Endodermal cell (in vitro differentiated cells): ENCODE measurements around the gene GPS2. TPM values are rescaled to one million over a fixed set of nuclear protein-coding genes. Genes with fewer than 3 reads are reported as not detected.

Source experiments
- DNase-seq: peaks from one replicate; pipeline ENCODE4 v3.0.0-alpha.2; 2017
- H3K27ac ChIP-seq: 2 replicates; pipeline ENCODE4 v1.5.1; 2013; ENCODE audit warnings: mild to moderate bottlenecking, low read depth, low read length, moderate library complexity
- H3K27me3 ChIP-seq: 2 replicates; pipeline ENCODE4 v1.6.1; 2013; ENCODE audit warnings: mild to moderate bottlenecking, low read length, moderate library complexity; ENCODE audit not compliant: insufficient read depth, control insufficient read depth, poor library complexity, severe bottlenecking
- H3K36me3 ChIP-seq: 2 replicates; pipeline ENCODE4 v1.7.0; 2013; ENCODE audit warnings: mild to moderate bottlenecking, low read length, moderate library complexity; ENCODE audit not compliant: control insufficient read depth, insufficient read depth
- H3K4me1 ChIP-seq: one replicate; pipeline ENCODE4 v1.7.0; 2013; ENCODE audit warnings: low read length; ENCODE audit not compliant: control insufficient read depth, insufficient read depth
- H3K4me3 ChIP-seq: 2 replicates; pipeline ENCODE4 v1.5.1; 2013; ENCODE audit warnings: mild to moderate bottlenecking, low read length, moderate library complexity
- H3K9ac ChIP-seq: 2 replicates; pipeline ENCODE4 v1.6.1; 2013; ENCODE audit warnings: mild to moderate bottlenecking, low read length, moderate library complexity; ENCODE audit not compliant: poor library complexity, severe bottlenecking; ENCODE audit errors: extremely low read depth
- H3K9me3 ChIP-seq: 2 replicates; pipeline ENCODE4 v1.6.1; 2013; ENCODE audit warnings: mild to moderate bottlenecking, low read length, moderate library complexity; ENCODE audit not compliant: control insufficient read depth
- H3K27ac Mint-ChIP-seq: 2 replicates; pipeline ENCODE4 v1.8.0; 2020; ENCODE audit warnings: mixed read lengths
- H3K27me3 Mint-ChIP-seq: 2 replicates; pipeline ENCODE4 v1.8.0; 2021; ENCODE audit warnings: mild to moderate bottlenecking, mixed read lengths; ENCODE audit not compliant: insufficient read depth
- H3K36me3 Mint-ChIP-seq: 2 replicates; pipeline ENCODE4 v1.8.0; 2020; ENCODE audit warnings: low read depth, mixed read lengths
- H3K4me1 Mint-ChIP-seq: 2 replicates; pipeline ENCODE4 v1.8.0; 2020; ENCODE audit warnings: mixed read lengths
- H3K4me3 Mint-ChIP-seq: 2 replicates; pipeline ENCODE4 v1.8.0; 2020; ENCODE audit warnings: mild to moderate bottlenecking, moderate library complexity, mixed read lengths
- H3K9me3 Mint-ChIP-seq: 2 replicates; pipeline ENCODE4 v1.8.0; 2020; ENCODE audit warnings: mild to moderate bottlenecking, mixed read lengths
- WGBS, 2 experiments: methylation state at CpG; one replicate each; pipeline versions ENCODE4 v1.1.5 to v1.1.7; 2013; ENCODE audit warnings: missing lambda C conversion rate in 2 of 2, mixed read lengths in 1 of 2; ENCODE audit not compliant: insufficient coverage in 1 of 2, insufficient read length in 1 of 2; 5-methylcytosine and 5-hydroxymethylcytosine counted together
- total RNA-seq, 2 donors: library from RNA; stranded (reverse); fragmentation: NEBNext Ultra II Directional in 1 of 2; extraction: Animal tissue kit (Norgen Biotek cat#: 25700) in 1 of 2; gene quantifications; 2 replicates in 1 of 2; 3 replicates in 1 of 2; pipeline ENCODE4 v1.2.1, GENCODE V29; 2021
- TF ChIP-seq, protein P1 (sequence below): fragments of 200-600 bp; sonication (generic); conservative IDR thresholded peaks from 2 replicates; pipeline ENCODE4 v1.5.0; 2021; ENCODE audit warnings: antibody characterized with exemption, mild to moderate bottlenecking

The GPS2 gene
- total RNA-seq, 2 donors from 2014 or later, result 43.6 to 47.2 TPM

DNA sequence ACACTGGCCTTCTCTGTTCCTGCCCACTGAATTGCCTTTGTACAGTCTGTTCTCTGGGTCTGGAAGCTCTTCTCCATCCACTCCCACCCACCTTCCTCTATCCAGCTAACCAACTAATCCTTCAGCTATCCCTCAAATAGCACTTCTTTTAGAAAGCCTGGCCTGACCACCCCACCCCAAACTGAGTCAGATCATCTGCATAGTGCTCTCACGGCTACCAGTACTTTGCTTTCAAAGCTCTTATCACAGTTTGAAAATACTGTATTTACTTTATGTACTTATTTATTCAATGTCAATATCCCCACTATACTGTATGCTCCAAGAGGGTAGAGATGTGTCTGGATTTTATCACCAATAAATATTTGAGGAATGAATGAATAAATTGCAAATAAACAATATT is 48.4 kb downstream of the GPS2 start:
- H3K27me3 ChIP-seq, result peaks cover 20% of the 10 kb centered on the region
- peaks cover 12% of the 10 kb centered on the region for H3K4me1 Mint-ChIP-seq
- peaks cover 2% of the 10 kb centered on the region for H3K36me3 Mint-ChIP-seq
- no peaks in the 10 kb centered on the region for H3K9me3 ChIP-seq
- no peak overlapping the region for H3K27ac Mint-ChIP-seq
- H3K36me3 ChIP-seq, result no peaks in the 10 kb centered on the region
- H3K9me3 Mint-ChIP-seq, result no peaks in the 10 kb centered on the region
- no peak overlapping the region for H3K4me3 ChIP-seq
- DNase-seq, result no peak
- H3K4me3 Mint-ChIP-seq, result no peak overlapping the region
- H3K9ac ChIP-seq, result no peak overlapping the region
- H3K27me3 Mint-ChIP-seq, result no peaks in the 10 kb centered on the region
- TF ChIP-seq, protein P1, sequence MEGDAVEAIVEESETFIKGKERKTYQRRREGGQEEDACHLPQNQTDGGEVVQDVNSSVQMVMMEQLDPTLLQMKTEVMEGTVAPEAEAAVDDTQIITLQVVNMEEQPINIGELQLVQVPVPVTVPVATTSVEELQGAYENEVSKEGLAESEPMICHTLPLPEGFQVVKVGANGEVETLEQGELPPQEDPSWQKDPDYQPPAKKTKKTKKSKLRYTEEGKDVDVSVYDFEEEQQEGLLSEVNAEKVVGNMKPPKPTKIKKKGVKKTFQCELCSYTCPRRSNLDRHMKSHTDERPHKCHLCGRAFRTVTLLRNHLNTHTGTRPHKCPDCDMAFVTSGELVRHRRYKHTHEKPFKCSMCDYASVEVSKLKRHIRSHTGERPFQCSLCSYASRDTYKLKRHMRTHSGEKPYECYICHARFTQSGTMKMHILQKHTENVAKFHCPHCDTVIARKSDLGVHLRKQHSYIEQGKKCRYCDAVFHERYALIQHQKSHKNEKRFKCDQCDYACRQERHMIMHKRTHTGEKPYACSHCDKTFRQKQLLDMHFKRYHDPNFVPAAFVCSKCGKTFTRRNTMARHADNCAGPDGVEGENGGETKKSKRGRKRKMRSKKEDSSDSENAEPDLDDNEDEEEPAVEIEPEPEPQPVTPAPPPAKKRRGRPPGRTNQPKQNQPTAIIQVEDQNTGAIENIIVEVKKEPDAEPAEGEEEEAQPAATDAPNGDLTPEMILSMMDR, result no peak
- WGBS, 2 experiments, result 93% methylated on average over 1 of the region's 1 CpG; no CpG with 5 or more reads in 1 of the 2 experiments
- no peaks in the 10 kb centered on the region for H3K4me1 ChIP-seq
- no peak overlapping the region for H3K27ac ChIP-seq

DNA sequence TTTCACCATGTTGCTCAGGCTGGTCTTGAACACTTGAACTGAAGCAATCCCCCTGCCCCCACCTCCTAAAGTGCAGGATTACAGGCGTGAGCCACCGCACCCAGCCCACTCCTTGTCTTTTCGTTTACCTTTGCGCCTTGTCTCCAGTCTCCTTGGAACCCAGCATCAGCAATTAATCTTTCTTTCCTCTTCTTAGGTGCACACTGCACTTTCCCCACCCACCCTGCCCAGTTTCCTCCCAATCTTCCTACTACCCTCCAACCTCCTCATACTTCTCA is 51.4 kb downstream of the GPS2 start:
- Mint-ChIP-seq H3K27me3 (no peaks in the 10 kb centered on the region), H3K27ac (peak overlapping the region; percentile 95), H3K36me3 (peaks cover 10% of the 10 kb centered on the region), H3K4me3 (peak overlapping the region; percentile 98), H3K4me1 (peaks cover 12% of the 10 kb centered on the region), H3K9me3 (no peaks in the 10 kb centered on the region)
- peaks cover 36% of the 10 kb centered on the region for H3K27me3 ChIP-seq
- H3K9me3 ChIP-seq, result no peaks in the 10 kb centered on the region
- no peak for DNase-seq
- no peaks in the 10 kb centered on the region for H3K4me1 ChIP-seq
- H3K27ac ChIP-seq, result no peak overlapping the region
- H3K36me3 ChIP-seq, result peaks cover 9% of the 10 kb centered on the region
- WGBS, 2 experiments, result 67 to 70% methylated on average over 4 of the region's 4 CpGs
- H3K9ac ChIP-seq, result no peak overlapping the region
- peak overlapping the region; percentile 73 for H3K4me3 ChIP-seq
- TF ChIP-seq, protein P1, result no peak

DNA sequence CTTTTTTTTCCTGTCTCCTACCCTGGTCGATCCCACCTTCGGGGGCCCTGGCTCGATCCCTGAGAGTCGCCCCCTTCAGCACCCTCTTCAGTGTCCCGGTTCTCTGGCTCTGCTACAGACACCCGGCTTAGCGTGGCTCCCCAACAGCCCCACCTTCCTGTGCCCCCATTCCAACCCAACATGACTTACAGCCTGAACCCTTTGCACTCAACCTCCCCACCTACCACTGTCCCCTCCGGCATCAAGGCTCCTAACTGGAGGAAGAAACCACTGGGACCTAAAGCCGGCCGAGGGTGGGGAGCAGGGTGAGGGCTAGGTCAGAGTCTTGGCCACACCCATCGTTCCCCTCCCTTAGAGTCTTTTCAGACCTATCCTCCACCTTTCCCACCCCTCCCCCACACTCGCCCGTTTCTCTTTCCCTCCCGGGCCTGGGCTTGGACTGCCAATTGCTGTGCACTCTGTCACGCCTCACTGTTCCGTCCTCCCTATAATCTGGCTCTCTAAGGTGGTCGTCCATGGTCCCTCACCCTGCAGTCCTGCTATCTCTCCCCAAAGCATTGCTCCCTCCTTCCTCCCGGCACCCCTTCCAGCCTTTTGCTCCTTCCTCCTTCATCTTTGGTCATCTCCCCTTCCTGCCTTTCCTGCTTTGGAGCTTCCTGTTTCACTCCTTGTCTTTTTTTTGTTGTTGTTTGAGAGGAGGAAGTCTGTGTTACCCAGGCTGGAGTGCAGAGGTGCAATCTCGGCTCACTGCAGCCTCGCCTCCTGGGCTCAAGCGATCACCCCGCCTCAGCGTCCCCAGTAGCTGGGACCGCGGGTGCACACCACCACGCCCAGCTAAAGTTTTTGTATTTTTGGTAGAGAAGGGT is 52.0 kb downstream of the GPS2 start:
- Mint-ChIP-seq H3K27me3 (no peaks in the 10 kb centered on the region), H3K36me3 (peaks cover 14% of the 10 kb centered on the region), H3K4me1 (peaks cover 12% of the 10 kb centered on the region), H3K27ac (peak overlapping the region; percentile 95), H3K9me3 (no peaks in the 10 kb centered on the region), H3K4me3 (peak overlapping the region; percentile 98)
- Histone ChIP-seq H3K4me3 (peak overlapping the region; percentile 73), H3K4me1 (no peaks in the 10 kb centered on the region), H3K9me3 (no peaks in the 10 kb centered on the region), H3K27ac (no peak overlapping the region), H3K9ac (peak overlapping the region; percentile 4), H3K27me3 (peaks cover 36% of the 10 kb centered on the region), H3K36me3 (peaks cover 14% of the 10 kb centered on the region)
- DNase-seq, result peak; percentile 98
- TF ChIP-seq, protein P1, result no peak
- 20 to 33% methylated on average over 14 to 23 of the region's 26 CpGs for WGBS, 2 experiments

Other genes with a start within 250 kb of the GPS2 start
- not detected for gene CLEC10A, start 235.1 kb downstream of the GPS2 start, total RNA-seq
- under 1 TPM in 1 of 2 donors, not detected in 1; 0.44 TPM for gene ASGR2, start 200.5 kb downstream of the GPS2 start, total RNA-seq
- gene ASGR1, start 136.0 kb downstream of the GPS2 start, total RNA-seq, result 10 to 100 TPM in 1 of 2 donors, 1 to 10 TPM in 1; 6.8 to 14.2 TPM
- gene DLG4, start 95.5 kb downstream of the GPS2 start, total RNA-seq, result 10 to 100 TPM; 35.1 to 68.5 TPM
- gene ACADVL, start 95.4 kb downstream of the GPS2 start, total RNA-seq, result 100 to 1,000 TPM; 337 to 459 TPM
- 100 to 1,000 TPM in 1 of 2 donors, 10 to 100 TPM in 1; 98.2 to 116 TPM for gene DVL2, start 80.8 kb downstream of the GPS2 start, total RNA-seq
- gene PHF23, start 75.9 kb downstream of the GPS2 start, total RNA-seq, result 10 to 100 TPM; 67.3 to 71.6 TPM
- gene GABARAP, start 72.9 kb downstream of the GPS2 start, total RNA-seq, result 100 to 1,000 TPM; 264 to 317 TPM
- 100 to 1,000 TPM; 123 to 125 TPM for gene CTDNEP1, start 63.6 kb downstream of the GPS2 start, total RNA-seq
- gene ELP5, start 63.1 kb downstream of the GPS2 start, total RNA-seq, result 10 to 100 TPM; 45.3 to 68.0 TPM
- 100 to 1,000 TPM; 142 to 149 TPM for gene CLDN7, start 52.9 kb downstream of the GPS2 start, total RNA-seq
- 1 to 10 TPM; 2.2 to 5.4 TPM for gene SLC2A4, start 33.6 kb downstream of the GPS2 start, total RNA-seq
- 10 to 100 TPM in 1 of 2 donors, 1 to 10 TPM in 1; 6.6 to 15.9 TPM for gene YBX2, start 20.7 kb downstream of the GPS2 start, total RNA-seq
- gene EIF5A, start 7.7 kb downstream of the GPS2 start, total RNA-seq, result 100 to 1,000 TPM; 488 to 556 TPM
- gene NEURL4, start 14.0 kb upstream of the GPS2 start, total RNA-seq, result 10 to 100 TPM; 51.3 to 52.7 TPM
- gene ACAP1, start 21.2 kb upstream of the GPS2 start, total RNA-seq, result 1 to 10 TPM; 4.5 to 8.4 TPM
- 1 to 10 TPM; 7.1 to 8.4 TPM for gene KCTD11, start 36.8 kb upstream of the GPS2 start, total RNA-seq
- not detected for gene TMEM95, start 39.8 kb upstream of the GPS2 start, total RNA-seq
- gene TNK1, start 65.7 kb upstream of the GPS2 start, total RNA-seq, result 10 to 100 TPM; 11.0 to 11.7 TPM
- 10 to 100 TPM; 21.0 to 26.2 TPM for gene PLSCR3, start 79.2 kb upstream of the GPS2 start, total RNA-seq
- gene TMEM256, start 88.7 kb upstream of the GPS2 start, total RNA-seq, result 100 to 1,000 TPM; 133 to 175 TPM
- 100 to 1,000 TPM in 1 of 2 donors, 10 to 100 TPM in 1; 78.5 to 121 TPM for gene NLGN2, start 92.5 kb upstream of the GPS2 start, total RNA-seq
- gene SPEM1, start 105.0 kb upstream of the GPS2 start, total RNA-seq, result under 1 TPM; 0.46 to 0.49 TPM
- gene SPEM2, start 110.3 kb upstream of the GPS2 start, total RNA-seq, result not detected
- not detected for gene SPEM3, start 113.5 kb upstream of the GPS2 start, total RNA-seq
- gene TMEM102, start 120.1 kb upstream of the GPS2 start, total RNA-seq, result 1 to 10 TPM; 6.5 to 8.6 TPM
- 1 to 10 TPM; 4.0 to 8.8 TPM for gene FGF11, start 124.2 kb upstream of the GPS2 start, total RNA-seq
- 10 to 100 TPM in 1 of 2 donors, 1 to 10 TPM in 1; 8.7 to 11.6 TPM for gene CHRNB1, start 129.7 kb upstream of the GPS2 start, total RNA-seq
- gene ZBTB4, start 164.3 kb upstream of the GPS2 start, total RNA-seq, result 10 to 100 TPM; 18.8 to 25.5 TPM
- under 1 TPM in 1 of 2 donors, not detected in 1; 0.33 TPM for gene SLC35G6, start 166.1 kb upstream of the GPS2 start, total RNA-seq
- 100 to 1,000 TPM; 129 to 189 TPM for gene POLR2A, start 169.0 kb upstream of the GPS2 start, total RNA-seq
- 1 to 10 TPM; 8.3 to 8.4 TPM for gene TNFSF12, start 233.7 kb upstream of the GPS2 start, total RNA-seq
- gene TNFSF13, start 243.4 kb upstream of the GPS2 start, total RNA-seq, result 1 to 10 TPM; 1.7 to 3.0 TPM
- 10 to 100 TPM; 71.5 to 82.3 TPM for gene SENP3, start 246.6 kb upstream of the GPS2 start, total RNA-seq